ENCODE measurements around the gene RPL41. TPM values are rescaled to one million over a fixed set of nuclear protein-coding genes. Genes with fewer than 3 reads are reported as not detected.

Gene RPL41
- total and polyA plus RNA-seq, 10 of the 15 experiments (the other 5 are each of a cell fraction or from before 2014, with no cell fraction given): 4,144 to 19,112 (median 8,004) TPM

DNA sequence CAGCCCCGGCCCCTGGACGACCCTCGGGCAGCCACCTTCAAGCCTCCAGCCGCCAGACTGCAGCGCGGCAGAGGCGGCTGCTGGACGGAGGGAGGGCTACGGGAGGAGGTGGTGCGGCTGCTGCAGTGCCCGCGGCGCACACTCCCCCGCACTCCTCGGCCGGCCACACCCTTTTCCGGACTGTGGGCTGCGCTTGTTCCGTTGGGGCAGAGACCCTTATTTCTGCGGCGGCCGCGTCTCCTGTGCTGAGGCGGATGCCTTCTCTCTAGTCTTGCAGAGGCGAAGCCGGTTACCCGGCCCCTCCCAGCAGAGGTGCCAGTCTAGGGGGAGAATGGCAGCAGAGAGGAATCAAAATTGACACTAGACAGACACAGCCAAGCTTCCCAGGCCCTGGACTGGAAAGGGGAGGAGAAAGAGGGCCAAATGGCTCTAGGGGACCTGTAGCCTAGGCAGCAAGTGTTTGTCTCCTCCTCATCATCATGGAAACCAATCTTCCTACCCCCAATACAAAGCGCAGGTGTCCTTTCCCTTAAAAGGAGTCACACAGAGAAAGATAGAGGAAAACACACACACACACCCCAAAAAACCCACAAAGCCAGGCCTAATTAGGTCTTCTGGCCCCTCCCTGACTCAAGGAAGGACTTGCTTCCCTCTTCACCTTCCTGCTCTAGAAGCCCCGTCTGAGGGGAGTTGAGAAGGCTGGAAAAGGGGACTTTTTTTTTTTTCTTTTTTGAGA, 12.9 kb downstream of the RPL41 start (continued):
- TF ChIP-seq, protein P1, sequence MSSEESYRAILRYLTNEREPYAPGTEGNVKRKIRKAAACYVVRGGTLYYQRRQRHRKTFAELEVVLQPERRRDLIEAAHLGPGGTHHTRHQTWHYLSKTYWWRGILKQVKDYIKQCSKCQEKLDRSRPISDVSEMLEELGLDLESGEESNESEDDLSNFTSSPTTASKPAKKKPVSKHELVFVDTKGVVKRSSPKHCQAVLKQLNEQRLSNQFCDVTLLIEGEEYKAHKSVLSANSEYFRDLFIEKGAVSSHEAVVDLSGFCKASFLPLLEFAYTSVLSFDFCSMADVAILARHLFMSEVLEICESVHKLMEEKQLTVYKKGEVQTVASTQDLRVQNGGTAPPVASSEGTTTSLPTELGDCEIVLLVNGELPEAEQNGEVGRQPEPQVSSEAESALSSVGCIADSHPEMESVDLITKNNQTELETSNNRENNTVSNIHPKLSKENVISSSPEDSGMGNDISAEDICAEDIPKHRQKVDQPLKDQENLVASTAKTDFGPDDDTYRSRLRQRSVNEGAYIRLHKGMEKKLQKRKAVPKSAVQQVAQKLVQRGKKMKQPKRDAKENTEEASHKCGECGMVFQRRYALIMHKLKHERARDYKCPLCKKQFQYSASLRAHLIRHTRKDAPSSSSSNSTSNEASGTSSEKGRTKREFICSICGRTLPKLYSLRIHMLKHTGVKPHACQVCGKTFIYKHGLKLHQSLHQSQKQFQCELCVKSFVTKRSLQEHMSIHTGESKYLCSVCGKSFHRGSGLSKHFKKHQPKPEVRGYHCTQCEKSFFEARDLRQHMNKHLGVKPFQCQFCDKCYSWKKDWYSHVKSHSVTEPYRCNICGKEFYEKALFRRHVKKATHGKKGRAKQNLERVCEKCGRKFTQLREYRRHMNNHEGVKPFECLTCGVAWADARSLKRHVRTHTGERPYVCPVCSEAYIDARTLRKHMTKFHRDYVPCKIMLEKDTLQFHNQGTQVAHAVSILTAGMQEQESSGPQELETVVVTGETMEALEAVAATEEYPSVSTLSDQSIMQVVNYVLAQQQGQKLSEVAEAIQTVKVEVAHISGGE (CRISPR knock-in tag; IDR thresholded peaks at IDR 0.05): no peak
- TF ChIP-seq, protein P2, sequence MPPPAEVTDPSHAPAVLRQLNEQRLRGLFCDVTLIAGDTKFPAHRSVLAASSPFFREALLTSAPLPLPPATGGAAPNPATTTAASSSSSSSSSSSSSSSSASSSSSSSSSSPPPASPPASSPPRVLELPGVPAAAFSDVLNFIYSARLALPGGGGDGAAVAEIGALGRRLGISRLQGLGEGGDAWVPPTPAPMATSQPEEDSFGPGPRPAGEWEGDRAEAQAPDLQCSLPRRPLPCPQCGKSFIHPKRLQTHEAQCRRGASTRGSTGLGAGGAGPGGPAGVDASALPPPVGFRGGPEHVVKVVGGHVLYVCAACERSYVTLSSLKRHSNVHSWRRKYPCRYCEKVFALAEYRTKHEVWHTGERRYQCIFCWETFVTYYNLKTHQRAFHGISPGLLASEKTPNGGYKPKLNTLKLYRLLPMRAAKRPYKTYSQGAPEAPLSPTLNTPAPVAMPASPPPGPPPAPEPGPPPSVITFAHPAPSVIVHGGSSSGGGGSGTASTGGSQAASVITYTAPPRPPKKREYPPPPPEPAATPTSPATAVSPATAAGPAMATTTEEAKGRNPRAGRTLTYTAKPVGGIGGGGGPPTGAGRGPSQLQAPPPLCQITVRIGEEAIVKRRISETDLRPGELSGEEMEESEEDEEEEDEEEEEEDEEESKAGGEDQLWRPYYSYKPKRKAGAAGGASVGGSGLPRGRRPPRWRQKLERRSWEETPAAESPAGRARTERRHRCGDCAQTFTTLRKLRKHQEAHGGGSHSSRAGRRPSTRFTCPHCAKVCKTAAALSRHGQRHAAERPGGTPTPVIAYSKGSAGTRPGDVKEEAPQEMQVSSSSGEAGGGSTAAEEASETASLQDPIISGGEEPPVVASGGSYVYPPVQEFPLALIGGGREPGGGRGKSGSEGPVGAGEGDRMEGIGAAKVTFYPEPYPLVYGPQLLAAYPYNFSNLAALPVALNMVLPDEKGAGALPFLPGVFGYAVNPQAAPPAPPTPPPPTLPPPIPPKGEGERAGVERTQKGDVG (CRISPR knock-in tag; IDR thresholded peaks at IDR 0.05): no peak
- peak; percentile 51 for TF ChIP-seq IKZF1 (conservative IDR thresholded peaks at IDR 0.05)
- no peak for TF ChIP-seq YBX1 (IDR thresholded peaks at IDR 0.05)
- TF ChIP-seq, protein P3, sequence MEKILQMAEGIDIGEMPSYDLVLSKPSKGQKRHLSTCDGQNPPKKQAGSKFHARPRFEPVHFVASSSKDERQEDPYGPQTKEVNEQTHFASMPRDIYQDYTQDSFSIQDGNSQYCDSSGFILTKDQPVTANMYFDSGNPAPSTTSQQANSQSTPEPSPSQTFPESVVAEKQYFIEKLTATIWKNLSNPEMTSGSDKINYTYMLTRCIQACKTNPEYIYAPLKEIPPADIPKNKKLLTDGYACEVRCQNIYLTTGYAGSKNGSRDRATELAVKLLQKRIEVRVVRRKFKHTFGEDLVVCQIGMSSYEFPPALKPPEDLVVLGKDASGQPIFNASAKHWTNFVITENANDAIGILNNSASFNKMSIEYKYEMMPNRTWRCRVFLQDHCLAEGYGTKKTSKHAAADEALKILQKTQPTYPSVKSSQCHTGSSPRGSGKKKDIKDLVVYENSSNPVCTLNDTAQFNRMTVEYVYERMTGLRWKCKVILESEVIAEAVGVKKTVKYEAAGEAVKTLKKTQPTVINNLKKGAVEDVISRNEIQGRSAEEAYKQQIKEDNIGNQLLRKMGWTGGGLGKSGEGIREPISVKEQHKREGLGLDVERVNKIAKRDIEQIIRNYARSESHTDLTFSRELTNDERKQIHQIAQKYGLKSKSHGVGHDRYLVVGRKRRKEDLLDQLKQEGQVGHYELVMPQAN (conservative IDR thresholded peaks at IDR 0.05): 0 out of 2 replicates have a peak, but pooled peaks have one; percentile 43
- TF ChIP-seq NBN (IDR thresholded peaks at IDR 0.05): no peak
- no peak for TF ChIP-seq SPI1 (IDR thresholded peaks at IDR 0.05; ENCODE audit: borderline replicate concordance, insufficient read depth, low read depth, low read length)
- no peak for TF ChIP-seq TBL1XR1 (IDR thresholded peaks at IDR 0.05; ENCODE audit: low read depth, low read length)
- no peak for TF ChIP-seq NR2C2 (IDR thresholded peaks at IDR 0.05; ENCODE audit: borderline replicate concordance, control insufficient read depth, insufficient read length, low read depth)
- TF ChIP-seq ZSCAN29 (IDR thresholded peaks at IDR 0.05): no peak
- TF ChIP-seq SMAD1 (IDR thresholded peaks at IDR 0.05; ENCODE audit: low read depth, partially characterized antibody): no peak
- no peak for TF ChIP-seq MEF2B (IDR thresholded peaks at IDR 0.05; ENCODE audit: partially characterized antibody, poor library complexity, severe bottlenecking)
- TF ChIP-seq WRNIP1 (IDR thresholded peaks at IDR 0.05; ENCODE audit: borderline replicate concordance, low read depth, low read length): no peak
- peak; percentile 41 to 95 for TF ChIP-seq EGR1 (IDR thresholded peaks at IDR 0.05; ENCODE audit: borderline replicate concordance in 1 of 2, low read depth in 2 of 2, low read length in 2 of 2)
- TF ChIP-seq, protein P4, sequence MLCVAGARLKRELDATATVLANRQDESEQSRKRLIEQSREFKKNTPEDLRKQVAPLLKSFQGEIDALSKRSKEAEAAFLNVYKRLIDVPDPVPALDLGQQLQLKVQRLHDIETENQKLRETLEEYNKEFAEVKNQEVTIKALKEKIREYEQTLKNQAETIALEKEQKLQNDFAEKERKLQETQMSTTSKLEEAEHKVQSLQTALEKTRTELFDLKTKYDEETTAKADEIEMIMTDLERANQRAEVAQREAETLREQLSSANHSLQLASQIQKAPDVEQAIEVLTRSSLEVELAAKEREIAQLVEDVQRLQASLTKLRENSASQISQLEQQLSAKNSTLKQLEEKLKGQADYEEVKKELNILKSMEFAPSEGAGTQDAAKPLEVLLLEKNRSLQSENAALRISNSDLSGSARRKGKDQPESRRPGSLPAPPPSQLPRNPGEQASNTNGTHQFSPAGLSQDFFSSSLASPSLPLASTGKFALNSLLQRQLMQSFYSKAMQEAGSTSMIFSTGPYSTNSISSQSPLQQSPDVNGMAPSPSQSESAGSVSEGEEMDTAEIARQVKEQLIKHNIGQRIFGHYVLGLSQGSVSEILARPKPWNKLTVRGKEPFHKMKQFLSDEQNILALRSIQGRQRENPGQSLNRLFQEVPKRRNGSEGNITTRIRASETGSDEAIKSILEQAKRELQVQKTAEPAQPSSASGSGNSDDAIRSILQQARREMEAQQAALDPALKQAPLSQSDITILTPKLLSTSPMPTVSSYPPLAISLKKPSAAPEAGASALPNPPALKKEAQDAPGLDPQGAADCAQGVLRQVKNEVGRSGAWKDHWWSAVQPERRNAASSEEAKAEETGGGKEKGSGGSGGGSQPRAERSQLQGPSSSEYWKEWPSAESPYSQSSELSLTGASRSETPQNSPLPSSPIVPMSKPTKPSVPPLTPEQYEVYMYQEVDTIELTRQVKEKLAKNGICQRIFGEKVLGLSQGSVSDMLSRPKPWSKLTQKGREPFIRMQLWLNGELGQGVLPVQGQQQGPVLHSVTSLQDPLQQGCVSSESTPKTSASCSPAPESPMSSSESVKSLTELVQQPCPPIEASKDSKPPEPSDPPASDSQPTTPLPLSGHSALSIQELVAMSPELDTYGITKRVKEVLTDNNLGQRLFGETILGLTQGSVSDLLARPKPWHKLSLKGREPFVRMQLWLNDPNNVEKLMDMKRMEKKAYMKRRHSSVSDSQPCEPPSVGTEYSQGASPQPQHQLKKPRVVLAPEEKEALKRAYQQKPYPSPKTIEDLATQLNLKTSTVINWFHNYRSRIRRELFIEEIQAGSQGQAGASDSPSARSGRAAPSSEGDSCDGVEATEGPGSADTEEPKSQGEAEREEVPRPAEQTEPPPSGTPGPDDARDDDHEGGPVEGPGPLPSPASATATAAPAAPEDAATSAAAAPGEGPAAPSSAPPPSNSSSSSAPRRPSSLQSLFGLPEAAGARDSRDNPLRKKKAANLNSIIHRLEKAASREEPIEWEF (IDR thresholded peaks at IDR 0.05; ENCODE audit: insufficient replicate concordance, low read depth, low read length): no peak
